Gastrocnemius medialis (tissue), 4 donors: Measurements from ENCODE around the gene COG4. TPM values are rescaled to one million over a fixed set of nuclear protein-coding genes. Genes with fewer than 3 reads are reported as not detected.
A peak's percentile ranks its signal among the peaks of the same experiment; 100 is the strongest.

Experiments used
- ATAC-seq, 2 donors: fragments of 150-250 bp; one replicate each; pipeline ENCODE4 v1.9.1; 2016
- DNase-seq, 2 donors: peaks; one replicate each; pipeline ENCODE4 v3.0.0-alpha.2; 2019
- H3K27ac ChIP-seq, 4 donors: fragments of 200-600 bp; sonication (generic); 1 replicate in 1 of 4; 2 replicates in 3 of 4; pipeline ENCODE4 v1.5.1; 2016 to 2018; ENCODE audit warnings: mild to moderate bottlenecking in 2 of 4, moderate library complexity in 1 of 4
- H3K27me3 ChIP-seq, 3 donors: fragments of 200-600 bp; sonication (generic) in 2 of 3; 1 replicate in 1 of 3; 2 replicates in 2 of 3; pipeline versions ENCODE4 v1.5.1 to v1.6.0; 2016 to 2019; ENCODE audit warnings: mild to moderate bottlenecking in 1 of 3, moderate library complexity in 1 of 3
- H3K36me3 ChIP-seq, 2 donors: fragments of 200-600 bp; sonication (generic) in 1 of 2; one replicate each; pipeline ENCODE4 v1.5.1; 2017 to 2018
- H3K4me1 ChIP-seq, 2 donors: fragments of 200-600 bp; sonication (generic) in 1 of 2; one replicate each; pipeline ENCODE4 v1.5.1; 2016 to 2017; ENCODE audit warnings: mild to moderate bottlenecking in 2 of 2
- H3K4me3 ChIP-seq, 4 donors: fragments of 200-600 bp; sonication (generic) in 3 of 4; 1 replicate in 1 of 4; 2 replicates in 3 of 4; pipeline ENCODE4 v1.5.1; 2016 to 2019; ENCODE audit warnings: mild to moderate bottlenecking in 2 of 4
- H3K9me3 ChIP-seq, 3 donors: fragments of 200-600 bp; sonication (generic) in 2 of 3; 1 replicate in 1 of 3; 2 replicates in 2 of 3; pipeline ENCODE4 v1.5.1; 2016 to 2019
- POLR2A ChIP-seq, 2 donors: fragments of 450-650 bp; IDR thresholded peaks; one replicate each; pipeline ENCODE4 v1.6.1; 2017; ENCODE audit warnings: antibody characterized with exemption in 2 of 2, mild to moderate bottlenecking in 2 of 2, moderate library complexity in 2 of 2
- in situ Hi-C, 4 donors: fragments of 200-750 bp; cut with MboI; loops; one replicate each; pipeline versions ENCODE4 v1.15.0 to v1.8.0; 2017; ENCODE audit warnings: low sequenced_read_pairs in 4 of 4
- intact Hi-C: fragments of 100-400 bp; cut with DNase I; formaldehyde crosslinking; loops from one replicate; pipeline ENCODE4 v1.15.1; 2023; ENCODE audit warnings: low total_unique reads
- total RNA-seq, 4 donors: library from RNA; depleted of rRNA; stranded (reverse); fragments of >200 nt; gene quantifications; one replicate each; pipeline versions ENCODE4 v1.1.0 to v1.2.3, GENCODE V29; 2016
- TF ChIP-seq, protein P1 (sequence below), 5 experiments: fragments of 450-650 bp in 3 of 5; fragments of 200-600 bp in 2 of 5; sonication (generic) in 2 of 5; IDR thresholded peaks in 4 of 5; conservative IDR thresholded peaks in 1 of 5; 1 replicate in 4 of 5; 2 replicates in 1 of 5; pipeline ENCODE4 v1.5.1; 2016 to 2019; ENCODE audit warnings: antibody characterized with exemption in 5 of 5, mild to moderate bottlenecking in 3 of 5, moderate library complexity in 3 of 5

The COG4 gene
- total RNA-seq, 4 donors from 2014 or later = 71.8 to 113 (median 82.0) TPM

GRCh38 chr16:70508752-70509151, 14.6 kb downstream of the COG4 start:
- ATAC-seq (no peak), DNase-seq (no peak)
- no peak for TF ChIP-seq POLR2A (IDR thresholded peaks at IDR 0.05)
- TF ChIP-seq, protein P1, sequence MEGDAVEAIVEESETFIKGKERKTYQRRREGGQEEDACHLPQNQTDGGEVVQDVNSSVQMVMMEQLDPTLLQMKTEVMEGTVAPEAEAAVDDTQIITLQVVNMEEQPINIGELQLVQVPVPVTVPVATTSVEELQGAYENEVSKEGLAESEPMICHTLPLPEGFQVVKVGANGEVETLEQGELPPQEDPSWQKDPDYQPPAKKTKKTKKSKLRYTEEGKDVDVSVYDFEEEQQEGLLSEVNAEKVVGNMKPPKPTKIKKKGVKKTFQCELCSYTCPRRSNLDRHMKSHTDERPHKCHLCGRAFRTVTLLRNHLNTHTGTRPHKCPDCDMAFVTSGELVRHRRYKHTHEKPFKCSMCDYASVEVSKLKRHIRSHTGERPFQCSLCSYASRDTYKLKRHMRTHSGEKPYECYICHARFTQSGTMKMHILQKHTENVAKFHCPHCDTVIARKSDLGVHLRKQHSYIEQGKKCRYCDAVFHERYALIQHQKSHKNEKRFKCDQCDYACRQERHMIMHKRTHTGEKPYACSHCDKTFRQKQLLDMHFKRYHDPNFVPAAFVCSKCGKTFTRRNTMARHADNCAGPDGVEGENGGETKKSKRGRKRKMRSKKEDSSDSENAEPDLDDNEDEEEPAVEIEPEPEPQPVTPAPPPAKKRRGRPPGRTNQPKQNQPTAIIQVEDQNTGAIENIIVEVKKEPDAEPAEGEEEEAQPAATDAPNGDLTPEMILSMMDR (IDR thresholded peaks at IDR 0.05 in 4 of 5, conservative IDR thresholded peaks at IDR 0.05 in 1 of 5) = no peak
- intact Hi-C loops (no loop called here), in situ Hi-C loops (no loop called here)
- H3K27me3 ChIP-seq = no peaks in the 10 kb centered on the region
- H3K4me3 ChIP-seq = no peak overlapping the region
- peaks cover 2 to 79% of the 10 kb centered on the region in 2 donors for H3K36me3 ChIP-seq
- H3K9me3 ChIP-seq = no peaks in the 10 kb centered on the region
- H3K27ac ChIP-seq = no peak overlapping the region
- H3K4me1 ChIP-seq = peaks cover 0 to 4% of the 10 kb centered on the region in 2 donors

DNA sequence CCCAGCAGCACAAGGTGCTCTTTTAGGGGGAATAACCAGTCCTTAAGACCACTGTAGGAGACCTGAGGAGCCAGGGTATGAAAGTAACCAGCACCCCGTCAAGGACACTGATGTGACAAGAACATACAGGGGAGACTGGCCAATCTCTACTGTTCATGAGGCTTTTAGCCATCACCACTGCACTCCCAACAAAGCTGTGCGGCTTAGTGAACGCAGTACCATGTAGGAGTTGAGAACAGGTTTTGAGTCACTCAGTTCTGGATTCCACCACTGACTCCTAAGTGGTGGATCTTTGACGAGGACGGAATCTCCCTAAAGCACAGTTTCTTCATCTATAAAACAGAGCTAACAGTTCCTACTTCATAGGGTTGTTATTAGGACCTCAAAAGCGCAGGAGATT, 26.8 kb downstream of the COG4 start:
- H3K36me3 ChIP-seq = peaks cover 4 to 55% of the 10 kb centered on the region in 2 donors
- intact Hi-C loops = no loop called here
- H3K27me3 ChIP-seq = no peaks in the 10 kb centered on the region
- peaks cover 3 to 8% of the 10 kb centered on the region in 2 donors for H3K4me1 ChIP-seq
- ATAC-seq (no peak), DNase-seq (no peak)
- H3K9me3 ChIP-seq = no peaks in the 10 kb centered on the region
- H3K4me3 ChIP-seq = no peak overlapping the region
- in situ Hi-C loops = no loop called here
- no peak overlapping the region for H3K27ac ChIP-seq
- TF ChIP-seq, protein P1 (IDR thresholded peaks at IDR 0.05 in 4 of 5, conservative IDR thresholded peaks at IDR 0.05 in 1 of 5) = no peak
- TF ChIP-seq POLR2A (IDR thresholded peaks at IDR 0.05) = no peak

DNA sequence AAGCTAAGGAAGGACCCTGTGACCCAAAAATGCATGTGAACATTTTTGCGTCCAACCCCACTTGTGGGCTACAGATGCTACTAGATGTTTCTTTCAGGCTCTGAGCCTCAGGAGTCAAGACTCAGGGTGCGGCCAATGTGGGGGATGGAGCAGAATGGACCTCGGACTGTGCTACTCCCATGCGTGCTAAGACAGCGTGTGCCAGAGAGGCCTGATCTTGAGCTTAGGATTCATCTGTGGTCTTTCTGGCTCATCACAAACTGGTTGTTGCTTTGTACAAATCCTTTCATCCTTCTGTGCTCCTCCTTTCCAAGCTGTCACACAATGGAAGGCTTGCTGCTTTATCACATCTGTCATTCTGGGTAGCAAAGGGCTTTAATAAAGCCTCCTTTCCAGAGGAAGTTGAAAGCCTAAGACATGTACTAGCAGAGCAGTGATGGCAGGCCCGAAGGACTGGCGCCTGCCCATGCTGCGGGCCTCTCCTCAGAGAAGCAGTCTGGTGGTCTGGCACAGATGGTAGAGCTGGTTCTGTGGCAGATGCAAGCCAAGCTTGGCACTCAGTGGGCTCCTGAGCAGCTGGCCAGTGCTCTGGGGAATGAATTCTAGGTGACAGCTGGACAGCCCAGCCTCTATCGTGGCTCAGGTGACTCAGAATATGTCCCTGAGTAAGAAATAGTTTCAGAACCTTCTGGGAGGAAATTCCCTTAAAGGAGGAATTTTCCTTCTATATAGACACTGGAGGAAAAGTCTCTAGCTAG, 27.8 kb downstream of the COG4 start:
- no peak for DNase-seq
- Histone ChIP-seq H3K36me3 (peaks cover 4 to 52% of the 10 kb centered on the region in 2 donors), H3K27me3 (no peaks in the 10 kb centered on the region), H3K27ac (peak overlapping the region in 1 of 4 donors; percentile 19), H3K4me3 (no peak overlapping the region), H3K9me3 (no peaks in the 10 kb centered on the region), H3K4me1 (peaks cover 3 to 8% of the 10 kb centered on the region in 2 donors)
- ATAC-seq = peak in 1 of 2 donors; percentile 39
- in situ Hi-C loops = no loop called here
- TF ChIP-seq POLR2A (IDR thresholded peaks at IDR 0.05) = no peak
- TF ChIP-seq, protein P1 (IDR thresholded peaks at IDR 0.05 in 4 of 5, conservative IDR thresholded peaks at IDR 0.05 in 1 of 5) = no peak
- intact Hi-C loops = no loop called here

- TF ChIP-seq, protein P1 (IDR thresholded peaks at IDR 0.05 in 4 of 5, conservative IDR thresholded peaks at IDR 0.05 in 1 of 5) = no peak
- no peak for TF ChIP-seq POLR2A (IDR thresholded peaks at IDR 0.05)
- DNase-seq (no peak), ATAC-seq (no peak)
- Histone ChIP-seq H3K36me3 (peaks cover 4 to 46% of the 10 kb centered on the region in 2 donors), H3K27me3 (no peaks in the 10 kb centered on the region), H3K4me1 (peaks cover 7 to 12% of the 10 kb centered on the region in 2 donors), H3K4me3 (no peak overlapping the region), H3K9me3 (no peaks in the 10 kb centered on the region), H3K27ac (peak overlapping the region in 2 of 4 donors; percentile 38 to 60)
- in situ Hi-C loops (no loop called here), intact Hi-C loops (no loop called here)
Observed at GRCh38 chr16:70494777-70495176, 28.6 kb downstream of the COG4 start.
